NT2/D1 (cell line): ENCODE data around the gene IFT57.

Experiments
- YY1 ChIP-seq: IDR thresholded peaks from 2 replicates; pipeline ENCODE4 v1.6.1; 2011; ENCODE audit not compliant: insufficient read length, insufficient read depth
- ZNF274 ChIP-seq: IDR thresholded peaks from 2 replicates; pipeline ENCODE4 v1.6.1; 2011; ENCODE audit warnings: mild to moderate bottlenecking, low read depth, low read length

DNA sequence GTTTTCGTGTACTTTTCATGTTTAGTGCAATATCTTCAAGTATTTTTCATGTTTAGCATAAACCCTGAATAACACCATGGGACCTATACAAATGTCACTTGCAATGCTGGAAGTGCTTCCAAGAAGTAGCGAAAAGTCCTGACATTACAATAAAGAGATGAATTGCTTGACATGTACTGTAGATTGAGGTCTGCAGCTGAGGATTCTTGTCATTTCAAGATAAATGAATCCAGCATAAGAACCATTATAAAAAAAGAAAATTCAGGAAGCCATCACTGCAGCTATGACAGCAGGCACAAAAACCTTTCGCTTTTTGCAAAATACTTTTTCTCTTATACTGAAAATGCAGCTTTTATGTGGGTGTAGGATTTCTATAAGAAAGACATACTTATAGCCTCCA, 37.4 kb downstream of the IFT57 start:
- TF ChIP-seq ZNF274 = no peak
- no peak for TF ChIP-seq YY1
